Neural crest cell (in vitro differentiated cells): Measurements from ENCODE around the gene PRR5L. TPM values are rescaled to one million over a fixed set of nuclear protein-coding genes. Genes with fewer than 3 reads are reported as not detected.

ENCODE experiments used
- DNase-seq: peaks from one replicate; pipeline ENCODE4 v3.0.0; 2021; ENCODE audit warnings: low read depth, mixed read lengths, low spot score
- H3K27ac Mint-ChIP-seq: one replicate; pipeline ENCODE4 v1.8.0; 2021; ENCODE audit warnings: mild to moderate bottlenecking, mixed read lengths; ENCODE audit not compliant: unreplicated experiment
- H3K27me3 Mint-ChIP-seq: 2 replicates; pipeline ENCODE4 v1.8.0; 2021; ENCODE audit warnings: low read depth, mild to moderate bottlenecking, mixed read lengths
- H3K36me3 Mint-ChIP-seq: 2 replicates; pipeline ENCODE4 v1.8.0; 2021; ENCODE audit warnings: low read depth, mild to moderate bottlenecking, mixed read lengths
- H3K4me1 Mint-ChIP-seq: 2 replicates; pipeline ENCODE4 v1.8.0; 2021; ENCODE audit warnings: mixed read lengths
- H3K4me3 Mint-ChIP-seq: one replicate; pipeline ENCODE4 v1.8.0; 2021; ENCODE audit warnings: mild to moderate bottlenecking, mixed read lengths
- H3K9me3 Mint-ChIP-seq: 2 replicates; pipeline ENCODE4 v1.8.0; 2021; ENCODE audit warnings: mixed read lengths
- CTCF ChIP-seq: fragments of 200-600 bp; sonication (generic); conservative IDR thresholded peaks from 2 replicates; pipeline ENCODE4 v1.5.0; 2021; ENCODE audit warnings: antibody characterized with exemption, mild to moderate bottlenecking
- total RNA-seq: library from RNA; stranded (reverse); gene quantifications from 2 replicates; pipeline ENCODE4 v1.2.1, GENCODE V29; 2021

PRR5L gene
- total RNA-seq, 1 donor from 2014 or later, result 6.6 TPM

- DNase-seq, result no peak
- no peak overlapping the region for H3K27ac Mint-ChIP-seq
- H3K36me3 Mint-ChIP-seq, result no peaks in the 10 kb centered on the region
- H3K27me3 Mint-ChIP-seq, result no peaks in the 10 kb centered on the region
- H3K4me3 Mint-ChIP-seq, result no peak overlapping the region
- no peaks in the 10 kb centered on the region for H3K4me1 Mint-ChIP-seq
- TF ChIP-seq CTCF, result no peak
- no peaks in the 10 kb centered on the region for H3K9me3 Mint-ChIP-seq
Observed at GRCh38 chr11:36326524-36327419, 30.7 kb downstream of the PRR5L start.

GRCh38 chr11:36328966-36329673 is 33.0 kb downstream of the PRR5L start:
- H3K9me3 Mint-ChIP-seq, result peaks cover 4% of the 10 kb centered on the region
- TF ChIP-seq CTCF, result no peak
- H3K27ac Mint-ChIP-seq, result no peak overlapping the region
- H3K4me1 Mint-ChIP-seq, result no peaks in the 10 kb centered on the region
- DNase-seq, result no peak
- H3K4me3 Mint-ChIP-seq, result no peak overlapping the region
- H3K36me3 Mint-ChIP-seq, result no peaks in the 10 kb centered on the region
- no peaks in the 10 kb centered on the region for H3K27me3 Mint-ChIP-seq

- H3K9me3 Mint-ChIP-seq, result peaks cover 4% of the 10 kb centered on the region
- no peak for TF ChIP-seq CTCF
- H3K4me1 Mint-ChIP-seq, result no peaks in the 10 kb centered on the region
- DNase-seq, result no peak
- H3K36me3 Mint-ChIP-seq, result no peaks in the 10 kb centered on the region
- H3K4me3 Mint-ChIP-seq, result no peak overlapping the region
- no peaks in the 10 kb centered on the region for H3K27me3 Mint-ChIP-seq
- no peak overlapping the region for H3K27ac Mint-ChIP-seq
Observed at GRCh38 chr11:36330411-36330810, 34.3 kb downstream of the PRR5L start.

- Mint-ChIP-seq H3K36me3 (no peaks in the 10 kb centered on the region), H3K4me3 (no peak overlapping the region), H3K4me1 (no peaks in the 10 kb centered on the region), H3K9me3 (peaks cover 4% of the 10 kb centered on the region), H3K27me3 (no peaks in the 10 kb centered on the region), H3K27ac (no peak overlapping the region)
- no peak for TF ChIP-seq CTCF
- no peak for DNase-seq
Observed at GRCh38 chr11:36333468-36333867, 37.4 kb downstream of the PRR5L start.

GRCh38 chr11:36333897-36334296 is 37.8 kb downstream of the PRR5L start:
- Mint-ChIP-seq H3K36me3 (no peaks in the 10 kb centered on the region), H3K27ac (no peak overlapping the region), H3K9me3 (peaks cover 4% of the 10 kb centered on the region), H3K4me1 (no peaks in the 10 kb centered on the region), H3K4me3 (no peak overlapping the region), H3K27me3 (no peaks in the 10 kb centered on the region)
- DNase-seq, result no peak
- no peak for TF ChIP-seq CTCF
